ENCODE results near the gene FOSB. TPM values are rescaled to one million over a fixed set of nuclear protein-coding genes. Genes with fewer than 3 reads are reported as not detected.

FOSB gene
- total and polyA plus RNA-seq, 7 experiments from 2014 or later = 2.1 to 1,925 (median 19.3) TPM

DNA sequence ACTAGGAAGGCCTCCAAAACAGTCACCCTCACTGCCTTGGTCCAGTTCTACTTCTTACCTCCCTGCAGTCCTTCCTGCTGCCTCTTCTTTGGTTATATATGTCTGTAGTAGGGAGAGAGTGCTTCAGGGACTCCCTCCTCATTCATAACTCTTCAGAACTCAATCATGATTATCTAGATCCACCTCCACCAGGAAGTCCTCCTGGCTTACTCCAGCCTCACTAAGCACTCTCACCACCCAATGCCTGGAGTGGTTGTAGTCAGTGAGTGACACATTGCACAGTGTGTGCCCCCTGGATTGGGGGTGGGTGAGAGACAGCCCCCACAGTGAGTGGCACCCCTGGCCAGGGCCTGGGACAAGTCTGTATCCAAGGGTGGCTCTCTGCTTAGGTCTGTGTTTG lies 10.0 kb upstream of the FOSB start:
- no peaks in the 10 kb centered on the region for H3K9me3 ChIP-seq (ENCODE audit: control insufficient read depth in 2 of 3, low read length in 3 of 3)
- intact Hi-C loops (cut with micrococcal nuclease) = no loop called here
- no peak overlapping the region for H3K4me3 Mint-ChIP-seq
- H3K27ac ChIP-seq (ENCODE audit: low read depth, low read length) = no peak overlapping the region
- H3K27me3 ChIP-seq (ENCODE audit: control insufficient read depth in 2 of 2, insufficient read depth in 2 of 2, low read length in 2 of 2) = no peaks in the 10 kb centered on the region
- no peaks in the 10 kb centered on the region for H3K36me3 Mint-ChIP-seq
- H3K36me3 ChIP-seq (ENCODE audit: control insufficient read depth in 2 of 3, insufficient read depth in 3 of 3, low read length in 3 of 3) = no peaks in the 10 kb centered on the region
- CTCF ChIA-PET = interaction anchor here (0.7 to 2.2 kb wide), 2 partner anchors 9 to 1806 kb away, joined by 4 to 7 read pairs; no protein-coding TSS in a partner anchor
- peaks cover 7 to 13% of the 10 kb centered on the region in 2 donors for H3K4me1 ChIP-seq (ENCODE audit: control insufficient read depth in 2 of 2, insufficient read depth in 2 of 2, low read length in 2 of 2)
- peaks cover 13 to 24% (median 17%) of the 10 kb centered on the region in 7 donors for H3K4me1 Mint-ChIP-seq
- H3K27me3 Mint-ChIP-seq = peaks cover 0 to 37% (median 0%) of the 10 kb centered on the region in 5 donors
- DNase-seq (no peak), ATAC-seq (no peak)
- peak overlapping the region in 1 of 9 donors; percentile 50 for H3K27ac Mint-ChIP-seq
- POLR2A ChIA-PET = no interaction called here
- H3K9me3 Mint-ChIP-seq = no peaks in the 10 kb centered on the region
- no peak overlapping the region for H3K4me3 ChIP-seq (ENCODE audit: low read length)

DNA sequence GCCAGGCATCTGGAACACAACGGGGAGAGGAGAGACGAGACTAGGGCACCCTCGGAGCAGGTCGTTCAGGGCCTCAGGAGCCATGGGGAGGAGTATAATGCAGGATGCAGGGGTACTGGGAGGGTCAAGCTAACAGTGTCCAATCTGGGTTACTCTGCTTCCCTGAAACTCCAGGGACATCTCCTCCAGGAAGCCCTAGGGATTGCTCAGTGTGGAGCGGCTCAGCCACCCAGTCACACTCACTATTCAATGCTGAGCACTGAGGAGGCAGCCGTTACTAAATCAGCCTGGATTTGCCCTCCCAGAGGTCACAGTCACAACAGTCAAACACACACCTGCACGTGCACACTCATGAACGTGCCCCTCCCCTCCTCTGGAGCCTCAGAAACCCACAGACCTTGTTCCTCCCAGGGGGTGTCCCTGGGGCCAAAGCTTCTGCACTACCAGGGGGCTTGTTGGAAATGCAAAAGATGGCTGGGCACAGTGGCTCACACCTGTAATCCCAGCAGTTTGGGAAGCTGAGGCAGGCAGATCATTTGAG lies 6.9 kb upstream of the FOSB start:
- Histone ChIP-seq H3K9me3 (ENCODE audit: control insufficient read depth in 2 of 3, low read length in 3 of 3) (no peaks in the 10 kb centered on the region), H3K27ac (ENCODE audit: low read depth, low read length) (no peak overlapping the region), H3K4me3 (ENCODE audit: low read length) (no peak overlapping the region), H3K36me3 (ENCODE audit: control insufficient read depth in 2 of 3, insufficient read depth in 3 of 3, low read length in 3 of 3) (no peaks in the 10 kb centered on the region), H3K4me1 (ENCODE audit: control insufficient read depth in 2 of 2, insufficient read depth in 2 of 2, low read length in 2 of 2) (peaks cover 6 to 8% of the 10 kb centered on the region in 2 donors), H3K27me3 (ENCODE audit: control insufficient read depth in 2 of 2, insufficient read depth in 2 of 2, low read length in 2 of 2) (no peaks in the 10 kb centered on the region)
- Mint-ChIP-seq H3K27me3 (peaks cover 0 to 32% (median 0%) of the 10 kb centered on the region in 5 donors), H3K4me3 (no peak overlapping the region), H3K4me1 (peaks cover 5 to 13% (median 7%) of the 10 kb centered on the region in 7 donors), H3K27ac (no peak overlapping the region), H3K36me3 (no peaks in the 10 kb centered on the region), H3K9me3 (peaks cover 0 to 5% (median 0%) of the 10 kb centered on the region in 11 donors)
- no peak for DNase-seq
- ChIA-PET POLR2A (no interaction called here), CTCF (interaction anchor here (1.5 kb wide), 1 partner anchor 21 kb away, joined by 5 read pairs; no protein-coding TSS in a partner anchor)
- no peak for ATAC-seq
- intact Hi-C loops (cut with micrococcal nuclease) = no loop called here

DNA sequence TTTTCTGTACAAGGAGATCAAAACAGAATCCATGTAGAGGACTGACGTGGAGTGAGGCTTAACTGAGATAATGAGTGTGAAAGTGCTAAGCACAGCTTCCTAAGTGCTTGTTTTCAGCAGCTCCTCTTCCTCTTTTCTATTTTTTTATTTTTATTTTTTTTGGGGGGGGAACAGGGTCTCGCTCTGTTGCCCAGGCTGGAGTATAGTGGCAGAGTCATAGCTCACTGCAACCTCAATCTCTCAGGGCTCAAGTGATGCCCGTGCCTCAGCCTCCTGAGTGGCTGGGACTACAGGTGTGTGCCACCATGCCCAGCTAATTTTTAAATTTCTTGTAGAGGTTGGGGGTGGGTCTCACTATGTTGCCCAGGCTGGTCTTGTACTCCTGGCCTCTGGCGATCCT lies 5.6 kb upstream of the FOSB start:
- intact Hi-C loops (cut with micrococcal nuclease) = no loop called here
- ATAC-seq (no peak), DNase-seq (no peak)
- Histone ChIP-seq H3K36me3 (ENCODE audit: control insufficient read depth in 2 of 3, insufficient read depth in 3 of 3, low read length in 3 of 3) (no peaks in the 10 kb centered on the region), H3K27ac (ENCODE audit: low read depth, low read length) (no peak overlapping the region), H3K4me1 (ENCODE audit: control insufficient read depth in 2 of 2, insufficient read depth in 2 of 2, low read length in 2 of 2) (peaks cover 2 to 3% of the 10 kb centered on the region in 2 donors), H3K4me3 (ENCODE audit: low read length) (no peak overlapping the region), H3K27me3 (ENCODE audit: control insufficient read depth in 2 of 2, insufficient read depth in 2 of 2, low read length in 2 of 2) (no peaks in the 10 kb centered on the region), H3K9me3 (ENCODE audit: control insufficient read depth in 2 of 3, low read length in 3 of 3) (no peaks in the 10 kb centered on the region)
- CTCF ChIA-PET = interaction anchor here (0.6 to 1.5 kb wide), 4 partner anchors 10 to 23 kb away, joined by 3 to 6 read pairs (median 4); no protein-coding TSS in a partner anchor
- no peak overlapping the region for H3K4me3 Mint-ChIP-seq
- no peak overlapping the region for H3K27ac Mint-ChIP-seq
- H3K36me3 Mint-ChIP-seq = no peaks in the 10 kb centered on the region
- H3K27me3 Mint-ChIP-seq = peaks cover 0 to 30% (median 0%) of the 10 kb centered on the region in 5 donors
- peaks cover 0 to 6% (median 3%) of the 10 kb centered on the region in 7 donors for H3K4me1 Mint-ChIP-seq
- POLR2A ChIA-PET = no interaction called here
- peaks cover 0 to 5% (median 0%) of the 10 kb centered on the region in 11 donors for H3K9me3 Mint-ChIP-seq

DNA sequence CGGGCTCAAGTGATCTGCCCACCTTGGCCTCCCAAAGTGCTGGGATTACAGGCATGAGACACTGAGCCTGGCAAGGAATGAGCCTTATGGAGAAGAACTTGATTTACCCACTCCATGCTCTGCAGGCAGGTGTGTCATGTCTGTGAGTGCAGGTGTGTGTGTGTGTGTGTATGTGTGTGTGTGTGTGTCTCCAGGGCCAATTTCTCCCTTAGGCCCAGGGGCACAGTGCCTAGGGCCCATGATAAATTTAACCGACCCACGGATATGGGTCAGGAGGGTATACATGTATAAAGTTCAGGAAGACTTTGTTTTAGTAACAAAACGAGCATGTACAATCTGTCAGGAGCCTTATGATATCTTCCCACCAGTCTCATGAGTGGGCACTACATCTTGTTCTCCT lies 4.6 kb upstream of the FOSB start:
- Histone ChIP-seq H3K36me3 (ENCODE audit: control insufficient read depth in 2 of 3, insufficient read depth in 3 of 3, low read length in 3 of 3) (peaks cover 0 to 3% (median 0%) of the 10 kb centered on the region in 3 experiments), H3K9me3 (ENCODE audit: control insufficient read depth in 2 of 3, low read length in 3 of 3) (no peaks in the 10 kb centered on the region), H3K4me1 (ENCODE audit: control insufficient read depth in 2 of 2, insufficient read depth in 2 of 2, low read length in 2 of 2) (peaks cover 3 to 5% of the 10 kb centered on the region in 2 donors), H3K27ac (ENCODE audit: low read depth, low read length) (no peak overlapping the region), H3K4me3 (ENCODE audit: low read length) (no peak overlapping the region), H3K27me3 (ENCODE audit: control insufficient read depth in 2 of 2, insufficient read depth in 2 of 2, low read length in 2 of 2) (no peaks in the 10 kb centered on the region)
- no peak for ATAC-seq
- H3K4me3 Mint-ChIP-seq = no peak overlapping the region
- H3K36me3 Mint-ChIP-seq = no peaks in the 10 kb centered on the region
- H3K27ac Mint-ChIP-seq = no peak overlapping the region
- no peak for DNase-seq
- H3K4me1 Mint-ChIP-seq = peaks cover 0 to 10% (median 3%) of the 10 kb centered on the region in 7 donors
- ChIA-PET POLR2A (interaction anchor here (1.5 kb wide), 1 partner anchor 15 kb away, joined by 3 read pairs; no protein-coding TSS in a partner anchor), CTCF (interaction anchor here (0.7 to 1.6 kb wide), 3 partner anchors 17 to 24 kb away, joined by 3 to 5 read pairs (median 4); no protein-coding TSS in a partner anchor)
- intact Hi-C loops (cut with micrococcal nuclease) = no loop called here
- H3K9me3 Mint-ChIP-seq = peaks cover 0 to 13% (median 0%) of the 10 kb centered on the region in 11 donors
- H3K27me3 Mint-ChIP-seq = peaks cover 0 to 34% (median 0%) of the 10 kb centered on the region in 5 donors

DNA sequence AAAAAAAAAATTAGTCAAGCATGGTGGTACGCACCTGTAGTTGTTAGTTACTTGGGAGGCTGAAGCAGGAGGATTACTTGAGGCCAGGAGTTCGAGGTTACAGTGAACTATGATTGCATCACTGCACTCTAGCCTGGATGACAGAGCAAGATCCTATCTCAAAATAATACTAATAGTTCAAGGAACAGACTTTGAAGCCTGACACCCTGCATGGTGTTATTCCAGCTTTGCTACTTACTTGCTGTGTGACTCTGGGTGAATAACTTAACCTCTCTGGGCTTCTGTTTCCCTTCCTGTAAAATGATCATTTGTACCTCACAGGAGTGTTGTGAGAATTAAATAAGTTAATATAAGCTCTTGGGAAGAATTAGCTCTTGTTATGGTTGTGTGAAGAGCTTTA lies 3.5 kb upstream of the FOSB start:
- H3K36me3 ChIP-seq (ENCODE audit: control insufficient read depth in 2 of 3, insufficient read depth in 3 of 3, low read length in 3 of 3) = peaks cover 0 to 11% (median 0%) of the 10 kb centered on the region in 3 experiments
- Mint-ChIP-seq H3K9me3 (peaks cover 0 to 22% (median 0%) of the 10 kb centered on the region in 11 donors), H3K4me1 (peaks cover 0 to 16% (median 3%) of the 10 kb centered on the region in 7 donors), H3K27ac (peak overlapping the region in 1 of 9 donors; percentile 2), H3K36me3 (no peaks in the 10 kb centered on the region), H3K4me3 (no peak overlapping the region), H3K27me3 (peaks cover 0 to 31% (median 0%) of the 10 kb centered on the region in 5 donors)
- intact Hi-C loops (cut with micrococcal nuclease) = no loop called here
- H3K27me3 ChIP-seq (ENCODE audit: control insufficient read depth in 2 of 2, insufficient read depth in 2 of 2, low read length in 2 of 2) = no peaks in the 10 kb centered on the region
- peaks cover 3 to 5% of the 10 kb centered on the region in 2 donors for H3K4me1 ChIP-seq (ENCODE audit: control insufficient read depth in 2 of 2, insufficient read depth in 2 of 2, low read length in 2 of 2)
- no peak overlapping the region for H3K4me3 ChIP-seq (ENCODE audit: low read length)
- H3K9me3 ChIP-seq (ENCODE audit: control insufficient read depth in 2 of 3, low read length in 3 of 3) = no peaks in the 10 kb centered on the region
- H3K27ac ChIP-seq (ENCODE audit: low read depth, low read length) = no peak overlapping the region
- no peak for DNase-seq
- ChIA-PET CTCF (interaction anchor here (0.7 to 1.6 kb wide), 2 partner anchors 12 to 25 kb away, joined by 5 to 8 read pairs; no protein-coding TSS in a partner anchor), POLR2A (interaction anchor here (1.5 kb wide), 1 partner anchor 14 kb away, joined by 3 read pairs; no protein-coding TSS in a partner anchor)
- no peak for ATAC-seq

DNA sequence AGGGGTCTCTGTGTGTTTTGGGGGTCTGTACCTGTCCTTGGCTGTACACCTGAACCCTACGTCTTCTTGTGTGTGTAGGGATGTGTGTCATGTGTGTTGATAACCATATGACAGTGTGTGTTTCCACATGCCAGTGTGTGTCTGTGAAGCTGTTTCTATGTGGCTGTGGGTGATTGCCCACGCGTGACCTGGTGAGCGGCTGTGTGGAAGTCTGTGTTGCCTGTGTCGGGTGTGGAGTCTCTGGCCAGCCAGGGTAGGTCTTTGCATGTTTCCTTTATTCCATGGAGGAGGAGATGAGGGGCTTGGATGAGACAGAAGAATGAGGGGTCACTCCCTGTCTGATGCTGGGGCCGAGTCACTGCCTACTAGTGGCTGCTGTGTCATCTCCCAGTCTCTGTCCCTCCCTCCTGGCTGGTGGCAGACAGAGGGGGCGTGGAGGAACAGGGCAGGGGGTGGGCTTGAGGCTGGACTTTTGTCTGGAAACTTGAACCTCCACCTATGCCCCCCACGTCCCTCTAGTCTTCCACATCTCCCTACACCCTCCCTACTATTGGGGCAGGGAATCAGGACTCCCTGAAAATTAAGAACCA lies 2.8 kb upstream of the FOSB start:
- Mint-ChIP-seq H3K4me3 (no peak overlapping the region), H3K36me3 (no peaks in the 10 kb centered on the region), H3K27me3 (peaks cover 0 to 29% (median 0%) of the 10 kb centered on the region in 5 donors), H3K4me1 (peaks cover 0 to 23% (median 7%) of the 10 kb centered on the region in 7 donors), H3K9me3 (peaks cover 0 to 29% (median 0%) of the 10 kb centered on the region in 11 donors), H3K27ac (peak overlapping the region in 3 of 9 donors; percentile 5 to 51 (median 17))
- ATAC-seq (no peak), DNase-seq (no peak)
- CTCF ChIA-PET = interaction anchor here (0.7 to 1.6 kb wide), 2 partner anchors 12 to 26 kb away, joined by 5 to 8 read pairs; no protein-coding TSS in a partner anchor
- Histone ChIP-seq H3K4me3 (ENCODE audit: low read length) (no peak overlapping the region), H3K27ac (ENCODE audit: low read depth, low read length) (no peak overlapping the region), H3K27me3 (ENCODE audit: control insufficient read depth in 2 of 2, insufficient read depth in 2 of 2, low read length in 2 of 2) (no peaks in the 10 kb centered on the region), H3K9me3 (ENCODE audit: control insufficient read depth in 2 of 3, low read length in 3 of 3) (no peaks in the 10 kb centered on the region), H3K4me1 (ENCODE audit: control insufficient read depth in 2 of 2, insufficient read depth in 2 of 2, low read length in 2 of 2) (peaks cover 6 to 9% of the 10 kb centered on the region in 2 donors), H3K36me3 (ENCODE audit: control insufficient read depth in 2 of 3, insufficient read depth in 3 of 3, low read length in 3 of 3) (peaks cover 0 to 11% (median 0%) of the 10 kb centered on the region in 3 experiments)
- POLR2A ChIA-PET = interaction anchor here (1.5 kb wide), 1 partner anchor 13 kb away, joined by 3 read pairs; no protein-coding TSS in a partner anchor
- intact Hi-C loops (cut with micrococcal nuclease) = no loop called here
